GM12864 (cell line): ENCODE results near the gene MAS1.
"Not testable (repeated sequence)": the region's sequence is repeated elsewhere in the genome, so short reads cannot be mapped to it uniquely, and the experiment has no call there.

Experiments used
- DNase-seq: peaks from one replicate; pipeline ENCODE4 v3.0.0-alpha.2; 2011; ENCODE audit warnings: low read depth
- H3K4me3 ChIP-seq: 2 replicates; pipeline ENCODE4 v1.5.1; 2011; ENCODE audit warnings: mild to moderate bottlenecking, low read depth, low read length, control low read depth
- TF ChIP-seq, protein P1 (sequence below): IDR thresholded peaks from 2 replicates; pipeline ENCODE4 v1.5.1; 2011; ENCODE audit warnings: low read depth, mild to moderate bottlenecking, moderate library complexity, low read length, control low read depth, inconsistent platforms; ENCODE audit errors: missing control alignments

Gene MAS1

DNA sequence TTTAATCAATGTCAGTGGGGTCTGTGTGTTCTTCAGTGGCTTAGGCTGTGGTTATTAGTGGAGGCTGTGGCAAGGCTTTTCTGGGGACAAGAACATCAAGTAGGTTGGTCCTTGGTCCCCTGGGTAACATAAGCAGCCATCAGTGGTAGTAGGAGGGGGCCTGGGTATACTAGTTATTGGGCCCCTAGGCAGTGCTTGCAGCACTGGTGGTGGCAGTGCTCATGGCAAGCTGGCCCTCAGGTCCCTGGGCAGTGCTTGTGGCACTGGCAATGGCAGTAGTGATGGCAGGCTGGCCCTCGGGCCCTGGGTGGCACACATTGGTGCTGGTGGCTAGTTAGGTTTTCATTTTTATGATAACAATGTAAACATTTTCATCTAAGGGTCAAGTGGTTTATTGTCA, 32.5 kb upstream of the MAS1 start:
- DNase-seq = no peak
- TF ChIP-seq, protein P1, sequence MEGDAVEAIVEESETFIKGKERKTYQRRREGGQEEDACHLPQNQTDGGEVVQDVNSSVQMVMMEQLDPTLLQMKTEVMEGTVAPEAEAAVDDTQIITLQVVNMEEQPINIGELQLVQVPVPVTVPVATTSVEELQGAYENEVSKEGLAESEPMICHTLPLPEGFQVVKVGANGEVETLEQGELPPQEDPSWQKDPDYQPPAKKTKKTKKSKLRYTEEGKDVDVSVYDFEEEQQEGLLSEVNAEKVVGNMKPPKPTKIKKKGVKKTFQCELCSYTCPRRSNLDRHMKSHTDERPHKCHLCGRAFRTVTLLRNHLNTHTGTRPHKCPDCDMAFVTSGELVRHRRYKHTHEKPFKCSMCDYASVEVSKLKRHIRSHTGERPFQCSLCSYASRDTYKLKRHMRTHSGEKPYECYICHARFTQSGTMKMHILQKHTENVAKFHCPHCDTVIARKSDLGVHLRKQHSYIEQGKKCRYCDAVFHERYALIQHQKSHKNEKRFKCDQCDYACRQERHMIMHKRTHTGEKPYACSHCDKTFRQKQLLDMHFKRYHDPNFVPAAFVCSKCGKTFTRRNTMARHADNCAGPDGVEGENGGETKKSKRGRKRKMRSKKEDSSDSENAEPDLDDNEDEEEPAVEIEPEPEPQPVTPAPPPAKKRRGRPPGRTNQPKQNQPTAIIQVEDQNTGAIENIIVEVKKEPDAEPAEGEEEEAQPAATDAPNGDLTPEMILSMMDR = no peak
- no peak overlapping the region for H3K4me3 ChIP-seq

DNA sequence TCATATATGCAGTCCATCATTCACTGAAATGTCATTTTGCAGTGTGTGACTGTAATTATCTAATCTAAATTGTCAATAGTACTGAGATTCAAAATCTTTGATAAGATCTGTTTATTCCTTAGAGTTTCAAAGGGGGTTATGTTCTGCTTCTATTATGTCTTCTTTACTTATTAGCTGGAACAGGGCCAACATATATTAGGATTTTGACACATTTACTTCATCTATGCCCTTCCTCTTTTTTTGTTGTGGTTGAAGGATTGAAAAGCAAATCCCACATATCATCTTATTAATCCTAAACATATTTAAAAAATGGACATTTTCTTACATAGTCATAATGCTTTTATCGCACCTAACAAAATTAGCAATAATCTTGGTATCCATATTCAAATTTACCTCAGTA, 30.3 kb upstream of the MAS1 start:
- DNase-seq = no peak
- TF ChIP-seq, protein P1 = no peak
- H3K4me3 ChIP-seq = no peak overlapping the region

- DNase-seq = no peak
- TF ChIP-seq, protein P1 = no peak
- H3K4me3 ChIP-seq = no peak overlapping the region
Observed at GRCh38 chr6:159862103-159862502, 28.7 kb upstream of the MAS1 start.

- peak; percentile 19 for DNase-seq
Observed at GRCh38 chr6:159863341-159863740, 27.4 kb upstream of the MAS1 start.

GRCh38 chr6:159865226-159865920, 25.4 kb upstream of the MAS1 start:
- no peak for DNase-seq
- no peak overlapping the region for H3K4me3 ChIP-seq
- TF ChIP-seq, protein P1 = no peak

More at GRCh38 chr6:159863341-159863740, 27.4 kb upstream of the MAS1 start:
- H3K4me3 ChIP-seq = not testable (repeated sequence)

- no peak for DNase-seq
- TF ChIP-seq, protein P1 = no peak
- no peak overlapping the region for H3K4me3 ChIP-seq
Observed at GRCh38 chr6:159866286-159867247, 24.2 kb upstream of the MAS1 start.

DNA sequence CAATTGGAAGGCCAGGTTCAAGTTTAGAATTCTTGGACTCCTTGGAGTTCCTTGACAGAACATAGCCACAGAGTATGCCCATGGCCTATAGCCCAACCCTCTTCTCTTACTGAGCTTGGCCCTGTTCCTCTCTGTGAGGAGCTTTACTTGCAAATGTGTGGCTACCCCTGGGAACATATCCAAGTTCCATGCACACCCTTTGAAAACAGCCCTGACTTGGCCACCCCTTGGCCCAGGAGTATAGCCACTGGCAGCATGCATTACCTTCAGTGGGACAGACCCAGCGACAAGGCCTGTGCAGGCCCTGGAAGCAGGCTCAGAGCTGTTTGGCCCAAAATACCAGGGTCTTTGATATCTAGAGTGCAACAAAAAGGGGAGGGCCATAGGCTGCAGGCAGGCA, 19.5 kb upstream of the MAS1 start:
- no peak overlapping the region for H3K4me3 ChIP-seq
- TF ChIP-seq, protein P1 = no peak
- DNase-seq = no peak
